Right hindlimb (tissue), 1 donor: ENCODE data around the gene HBG1.
"Not testable (repeated sequence)": the region's sequence is repeated elsewhere in the genome, so short reads cannot be mapped to it uniquely, and the experiment has no call there.

Experiments used
- DNase-seq: peaks from one replicate; pipeline ENCODE4 v3.0.0-alpha.2; 2018

Gene HBG1

GRCh38 chr11:5249807-5250396 is at the start of gene HBG1:
Gene HBG1, minus strand, starts transcription at chr11:5249857. Its CDS starts 53 bp downstream, at chr11:5249804.
- not testable (repeated sequence) for DNase-seq

DNA sequence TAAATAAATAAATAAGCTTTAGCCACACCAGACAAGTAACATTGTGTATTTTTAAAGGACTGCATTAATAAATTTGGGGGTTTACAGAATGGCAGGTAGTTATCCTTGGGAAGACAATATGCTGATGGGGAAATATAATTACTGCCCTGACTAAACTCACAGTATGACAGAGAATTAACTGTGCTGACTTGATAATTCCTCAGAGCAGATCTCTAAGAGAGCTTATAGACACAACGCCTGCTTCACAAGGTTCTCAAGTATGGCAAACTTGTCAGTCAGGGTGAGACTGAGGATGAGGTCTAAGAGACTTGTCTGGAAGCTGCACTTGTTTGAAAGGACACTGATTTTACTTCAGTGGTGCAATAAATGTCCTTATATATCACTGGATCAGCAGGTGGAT is 48.8 kb upstream of the HBG1 start:
- DNase-seq, result no peak

DNA sequence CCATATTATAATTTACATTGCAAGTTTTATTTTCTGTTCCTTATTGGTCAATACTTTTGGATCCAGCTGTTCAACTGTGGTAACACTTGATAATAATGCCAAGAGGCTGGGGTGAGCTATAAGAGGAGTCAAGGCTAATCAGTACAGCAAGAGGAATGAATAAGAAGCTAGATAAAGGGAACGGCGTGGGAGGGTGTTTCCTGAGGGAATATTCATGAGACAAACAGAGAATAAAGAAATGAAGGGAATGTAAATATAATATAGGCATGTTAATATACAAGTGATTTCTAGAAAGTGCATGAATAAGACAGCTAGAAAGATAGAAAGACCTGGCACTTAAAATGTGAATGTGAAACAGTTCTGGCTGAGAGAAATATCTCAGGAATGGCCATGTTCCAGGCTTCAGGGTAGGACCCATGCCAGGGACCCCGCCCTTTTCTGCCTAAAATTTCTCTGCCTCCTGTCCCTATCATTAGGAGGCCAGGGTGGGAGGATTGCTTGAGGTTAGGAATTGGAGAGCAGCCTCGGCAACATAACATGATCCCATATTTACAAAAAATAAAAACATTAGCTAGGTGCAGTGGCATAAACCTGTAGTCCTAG is 48.2 kb upstream of the HBG1 start:
- DNase-seq, result no peak

GRCh38 chr11:5294342-5294995 is 44.8 kb upstream of the HBG1 start:
- DNase-seq, result not testable (repeated sequence)

DNA sequence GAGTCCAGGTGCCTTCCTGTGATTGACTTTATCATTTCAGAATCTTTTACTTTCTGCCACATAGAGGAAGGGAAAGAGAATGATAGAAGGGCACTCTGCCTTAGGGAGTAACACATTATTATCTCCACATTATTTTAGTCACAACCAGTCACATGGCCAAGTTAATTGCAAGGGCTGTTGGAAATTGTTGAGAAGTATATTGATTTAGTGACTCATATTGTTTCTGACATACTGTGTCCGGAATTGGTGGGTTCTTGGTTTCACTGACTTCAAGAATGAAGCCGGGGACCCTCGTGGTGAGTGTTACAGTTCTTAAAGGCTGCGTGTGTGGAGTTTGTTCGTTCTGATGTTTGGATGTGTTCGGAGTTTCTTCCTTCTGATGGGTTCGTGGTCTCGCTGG is 43.4 kb upstream of the HBG1 start:
- no peak for DNase-seq

- no peak for DNase-seq
Measured at GRCh38 chr11:5291207-5291838, 41.7 kb upstream of the HBG1 start.

DNA sequence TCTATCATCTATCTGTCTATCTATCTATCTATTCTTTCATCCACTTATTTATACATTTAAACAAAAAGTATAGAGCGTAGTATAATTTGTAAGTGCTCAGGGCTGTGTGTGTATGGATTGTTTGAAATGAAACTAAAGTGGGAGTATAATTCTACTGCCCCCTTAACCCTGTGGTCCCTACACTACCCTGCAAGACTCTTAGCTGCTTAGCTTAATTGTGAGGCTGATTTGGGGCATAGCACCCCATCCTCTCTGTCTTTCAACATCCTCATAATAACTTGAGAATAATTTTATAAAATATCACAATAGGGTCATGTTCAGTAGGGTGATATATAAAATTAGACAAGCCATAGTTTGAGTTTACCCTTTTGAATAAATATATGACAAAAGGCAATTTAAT is 40.4 kb upstream of the HBG1 start:
- DNase-seq, result no peak

- no peak for DNase-seq
Measured at GRCh38 chr11:5289696-5290095, 40.0 kb upstream of the HBG1 start.

DNA sequence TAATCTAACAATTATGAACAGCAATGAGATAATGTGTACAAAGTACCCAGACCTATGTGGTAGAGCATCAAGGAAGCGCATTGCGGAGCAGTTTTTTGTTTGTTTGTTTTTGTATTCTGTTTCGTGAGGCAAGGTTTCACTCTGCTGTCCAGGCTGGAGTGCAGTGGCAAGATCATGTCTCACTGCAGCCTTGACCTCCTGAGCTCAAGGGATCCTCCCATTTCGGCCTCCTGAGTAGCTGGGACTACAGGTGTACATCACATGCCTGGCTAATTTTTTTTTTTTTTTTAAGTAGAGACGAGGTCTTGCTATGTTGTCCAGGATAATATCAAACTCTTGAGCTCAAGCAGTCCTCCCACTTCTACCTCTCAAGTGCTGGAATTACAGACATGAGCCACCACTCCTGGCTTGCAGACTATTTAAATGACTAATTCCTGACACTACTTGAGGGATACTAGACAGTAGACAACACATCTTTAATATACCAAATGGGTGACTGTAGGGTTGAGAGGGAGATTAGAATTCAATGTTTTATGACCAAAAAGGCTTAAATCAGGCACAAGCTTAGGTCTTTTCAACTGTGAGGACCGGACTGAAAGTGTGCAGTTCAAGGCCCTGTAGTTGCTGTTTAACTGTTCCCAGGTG is 39.4 kb upstream of the HBG1 start:
- DNase-seq, result no peak

- DNase-seq, result no peak
Measured at GRCh38 chr11:5288108-5288905, 38.6 kb upstream of the HBG1 start.

- DNase-seq, result no peak
Measured at GRCh38 chr11:5286901-5287300, 37.2 kb upstream of the HBG1 start.

- DNase-seq, result no peak
Measured at GRCh38 chr11:5286351-5286750, 36.7 kb upstream of the HBG1 start.

DNA sequence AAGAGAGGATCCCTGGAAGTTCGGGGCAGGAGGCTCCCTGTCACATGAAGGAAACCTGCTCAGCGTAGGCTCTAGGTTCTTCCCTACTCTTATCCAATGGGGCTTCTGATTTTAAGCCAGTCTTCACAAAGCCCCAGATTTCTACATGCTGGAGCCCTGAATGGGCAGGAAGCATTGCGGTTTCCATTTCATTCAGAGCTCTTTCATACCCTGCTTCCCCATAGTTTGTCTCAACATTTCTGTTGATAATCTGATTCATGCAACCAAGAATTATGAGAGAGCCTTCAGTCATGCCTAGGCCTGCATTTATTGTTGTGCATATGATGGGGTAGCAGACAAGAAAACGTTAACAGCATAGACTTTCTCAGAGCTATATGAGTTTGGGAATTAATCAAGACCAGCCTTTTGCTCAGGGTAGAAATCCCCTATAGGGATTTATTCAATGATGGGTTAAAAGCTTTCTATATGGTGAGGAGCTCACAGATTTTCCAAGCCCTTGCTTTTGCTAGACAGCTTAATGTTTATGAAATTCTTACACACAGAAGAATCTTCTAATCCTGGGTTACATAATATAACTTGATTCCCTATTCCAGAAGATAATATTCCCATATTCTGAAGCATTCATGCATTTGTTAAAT is 36.2 kb upstream of the HBG1 start:
- no peak for DNase-seq

GRCh38 chr11:5284637-5285036 is 35.0 kb upstream of the HBG1 start:
- no peak for DNase-seq

DNA sequence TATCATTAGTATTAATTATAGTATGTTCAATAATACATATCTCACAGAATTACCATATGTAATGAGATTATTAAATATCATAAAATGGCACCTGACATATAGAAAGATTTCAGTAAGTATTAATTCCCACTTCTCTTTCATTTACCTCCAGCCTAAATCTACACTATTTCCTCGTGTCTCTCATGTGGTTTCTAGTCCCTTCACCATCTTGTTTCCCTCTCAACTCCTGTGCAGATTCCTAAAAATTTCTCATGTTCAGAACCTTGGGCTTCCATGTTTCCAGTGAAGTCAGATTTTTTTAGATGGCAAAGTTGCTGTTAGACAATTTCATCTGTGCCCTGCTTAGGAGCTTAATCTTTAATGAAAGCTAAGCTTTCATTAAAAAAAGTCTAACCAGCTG is 34.2 kb upstream of the HBG1 start:
- DNase-seq, result no peak

DNA sequence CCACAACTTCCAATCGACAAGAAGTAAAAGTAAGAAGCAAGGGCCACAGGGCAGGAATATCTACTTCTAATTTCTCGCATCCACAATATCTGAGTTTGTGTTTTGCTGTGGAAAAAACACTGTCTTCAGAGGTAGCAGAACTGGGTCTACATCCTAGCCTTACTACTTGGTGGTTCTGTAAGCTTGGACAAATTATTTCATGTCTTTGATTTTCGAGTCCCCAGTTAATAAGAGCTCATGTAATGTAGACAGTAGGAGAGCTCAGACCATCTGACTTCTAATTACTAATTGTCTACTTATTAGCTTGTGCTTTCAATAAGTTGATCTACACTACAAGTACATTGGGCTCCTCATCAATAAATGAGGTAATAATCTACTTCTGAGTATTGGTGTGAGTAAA is 33.4 kb upstream of the HBG1 start:
- no peak for DNase-seq

DNA sequence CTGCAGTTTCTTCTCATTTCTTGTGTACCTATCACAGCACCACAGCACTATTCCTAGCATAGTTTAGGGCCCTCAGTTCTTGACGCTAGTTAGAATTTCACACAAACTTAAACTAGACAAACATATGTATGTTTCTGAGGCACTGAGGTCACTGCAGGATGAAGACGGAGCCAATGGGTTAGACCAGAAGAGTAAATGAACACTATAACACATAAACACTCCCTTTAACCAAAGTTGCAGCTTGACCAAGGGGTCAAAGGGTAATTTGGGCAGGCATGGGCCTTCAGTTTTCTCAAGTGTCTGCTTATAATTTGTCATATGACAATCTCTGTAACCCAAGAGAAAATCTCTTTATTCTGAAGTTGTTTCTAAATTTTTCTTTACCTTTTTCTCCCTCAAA is 33.0 kb upstream of the HBG1 start:
- DNase-seq, result no peak

DNA sequence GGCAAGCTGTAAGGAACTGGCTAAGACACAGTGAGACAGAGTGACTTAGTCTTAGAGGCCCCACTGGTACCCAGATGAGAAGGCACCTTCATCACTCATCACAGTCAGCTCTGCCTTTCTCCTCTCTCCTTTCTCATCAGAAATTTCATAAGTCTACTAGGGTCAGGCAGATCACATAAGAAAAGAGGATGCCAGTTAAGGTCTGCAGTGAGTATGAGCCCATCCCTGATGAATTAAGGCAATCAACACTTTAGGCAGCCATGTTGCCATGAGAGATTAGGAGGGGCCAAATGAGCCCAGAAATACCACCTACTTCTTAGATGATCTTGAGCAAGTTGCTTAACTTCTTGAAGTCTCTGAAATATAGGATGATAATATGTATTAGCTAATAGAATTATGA is 31.9 kb upstream of the HBG1 start:
- no peak for DNase-seq

GRCh38 chr11:5280582-5281102 is 31.0 kb upstream of the HBG1 start:
- peak; percentile 28 for DNase-seq

- DNase-seq, result no peak
Measured at GRCh38 chr11:5279471-5280090, 29.9 kb upstream of the HBG1 start.

- DNase-seq, result no peak
Measured at GRCh38 chr11:5277807-5278382, 28.2 kb upstream of the HBG1 start.
